DMS153 treated with DMSO at 0.1 percent for 48 hours (cell line): Measurements from ENCODE around the gene RELN.

Experiments used
- DNase-seq: peaks from one replicate; lab custom pipeline; 2025; ENCODE audit not compliant: unreplicated experiment; lab: John Stamatoyannopoulos, UW

Gene RELN

DNA sequence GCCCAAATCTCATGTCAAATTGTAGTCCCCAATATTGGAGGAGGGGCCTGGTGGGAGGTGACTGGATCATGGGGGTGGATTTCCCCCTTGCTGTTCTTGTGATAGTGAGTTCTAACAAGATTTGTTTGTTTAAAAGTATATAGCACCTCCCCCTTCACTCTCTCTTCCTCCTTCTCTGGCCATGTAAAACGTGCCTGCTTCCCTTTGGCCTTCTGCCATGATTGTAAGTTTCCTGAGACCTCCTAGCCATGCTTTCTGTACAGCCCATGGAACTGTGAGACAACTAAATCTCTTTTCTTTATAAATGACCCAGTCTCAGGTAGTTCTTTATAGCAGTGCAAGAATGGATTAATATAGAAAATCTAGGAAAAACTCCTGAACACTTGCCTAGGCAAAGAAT is 341.3 kb downstream of the RELN start:
- no peak for DNase-seq

DNA sequence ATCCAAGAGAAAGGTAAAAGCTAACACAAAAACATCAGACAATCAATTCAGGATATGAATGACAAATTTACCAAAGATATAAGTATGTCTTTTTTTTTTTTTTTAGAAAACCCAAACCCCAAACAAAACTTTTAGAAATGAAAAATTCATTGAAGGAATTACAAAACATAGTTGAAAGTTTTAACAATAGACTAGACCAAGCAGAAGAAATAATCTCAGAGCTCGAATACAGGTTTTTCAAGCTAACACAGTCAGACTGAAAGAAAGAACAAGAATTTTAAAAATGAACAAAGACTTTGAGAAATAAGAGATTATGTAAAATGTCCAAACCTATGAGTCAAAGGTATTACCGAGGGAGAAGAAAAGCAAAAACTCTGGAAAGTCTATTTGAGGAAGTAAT is 345.1 kb downstream of the RELN start:
- no peak for DNase-seq

DNA sequence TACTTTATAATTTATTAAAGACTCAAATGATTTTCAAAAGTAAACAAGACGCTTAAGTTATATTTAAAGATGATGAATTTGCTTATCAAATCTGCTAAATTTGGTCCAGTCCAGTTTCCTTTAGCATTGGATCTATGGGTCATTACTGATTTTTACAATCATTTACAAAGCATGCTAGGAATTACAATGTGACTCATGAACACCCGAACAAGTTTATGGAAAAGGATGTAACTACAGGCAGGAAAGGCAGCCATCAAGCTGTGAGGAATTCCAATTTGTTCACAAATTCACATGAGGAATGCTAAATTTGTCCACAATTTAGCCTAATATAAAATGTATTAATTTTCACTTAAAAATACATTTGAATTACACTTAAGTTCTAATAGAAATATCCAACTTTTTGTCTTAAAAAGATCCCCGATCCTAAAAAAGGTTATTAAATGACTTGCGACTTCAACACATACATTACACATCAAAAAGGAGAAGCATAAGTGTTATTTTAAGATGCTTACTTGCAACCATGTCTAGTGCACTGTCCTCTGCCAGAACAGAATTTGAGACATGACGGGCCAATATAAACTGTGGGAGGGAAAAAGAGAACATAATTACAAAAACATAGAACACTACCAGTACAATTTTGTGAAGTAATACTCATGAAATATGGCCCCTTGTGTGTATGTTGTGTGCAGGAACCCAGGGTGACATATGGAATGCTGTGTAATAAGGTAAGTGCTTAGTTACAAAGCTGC is 349.3 kb downstream of the RELN start:
- DNase-seq = no peak

DNA sequence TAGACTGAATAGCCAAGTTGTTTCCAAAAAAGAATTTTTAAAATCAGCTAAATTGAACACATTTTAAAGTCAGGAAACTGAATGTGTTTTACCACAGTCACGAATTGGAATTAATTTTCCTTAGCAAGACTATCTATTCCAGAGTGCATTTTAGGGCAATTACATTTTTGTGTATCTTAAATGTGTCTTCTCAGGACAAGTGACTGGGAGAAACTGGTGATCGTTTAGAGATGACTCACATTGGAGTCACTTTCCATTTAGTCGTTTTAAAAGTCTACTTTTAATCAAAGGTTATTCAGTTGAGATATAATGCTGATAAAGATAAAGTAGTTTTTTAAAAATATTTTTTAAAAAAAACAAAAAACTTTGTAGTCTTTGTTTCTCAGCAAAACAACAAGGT is 351.7 kb downstream of the RELN start:
- DNase-seq = no peak

DNA sequence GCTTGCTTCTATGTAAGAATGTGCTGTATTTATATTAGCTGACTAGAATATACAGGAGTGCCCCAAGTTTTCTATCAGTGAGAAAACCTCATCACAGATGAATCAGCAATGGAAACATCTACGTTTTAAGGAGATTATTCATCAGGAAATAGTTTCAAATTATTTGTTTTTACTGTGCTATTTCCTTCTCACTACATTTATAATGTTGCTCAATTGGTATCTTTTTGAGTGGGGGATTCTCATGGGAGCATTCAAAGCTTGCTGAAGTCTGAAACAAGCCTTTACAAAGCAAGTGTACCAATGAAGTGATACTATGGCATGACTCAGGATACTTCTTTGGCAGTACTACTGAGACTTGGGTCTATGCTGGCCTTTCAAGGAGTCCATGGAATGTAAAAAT is 352.4 kb downstream of the RELN start:
- no peak for DNase-seq

DNA sequence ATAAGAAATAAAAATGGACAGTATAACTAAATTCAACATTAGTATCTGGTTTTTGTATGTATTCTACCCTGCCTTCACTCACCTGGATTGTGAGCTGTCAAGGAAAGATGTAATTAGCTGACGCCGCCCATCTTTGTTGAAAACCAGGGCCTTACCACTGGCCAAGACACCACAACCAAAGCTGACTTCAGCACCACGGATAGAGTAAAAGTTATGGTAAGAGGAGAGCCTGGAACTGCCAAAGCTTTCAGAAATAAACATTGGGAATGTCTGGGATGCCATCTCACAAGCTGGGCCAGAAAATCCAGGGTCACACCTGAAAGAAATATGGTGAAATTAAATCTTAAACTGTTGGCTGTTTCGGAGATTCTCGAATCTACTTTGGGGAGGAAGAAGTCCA is 353.3 kb downstream of the RELN start:
- DNase-seq = no peak

DNA sequence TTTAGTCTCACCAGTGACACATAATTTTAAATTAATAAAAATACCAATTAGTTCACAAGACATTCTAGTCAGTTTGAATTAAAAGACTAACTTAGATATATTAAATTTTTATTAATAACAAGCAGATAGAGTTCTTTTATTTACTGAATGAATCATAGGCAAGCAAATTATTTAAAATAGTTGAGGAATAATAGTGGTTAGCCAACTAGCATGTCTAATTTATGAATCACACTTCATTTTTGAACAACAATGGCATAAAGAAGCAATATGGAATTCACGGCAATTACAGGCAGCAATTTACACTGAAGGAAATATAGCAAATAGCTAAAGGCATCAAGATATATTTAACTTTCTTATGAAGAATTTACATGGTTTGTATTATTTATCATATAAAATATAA is 356.5 kb downstream of the RELN start:
- no peak for DNase-seq

DNA sequence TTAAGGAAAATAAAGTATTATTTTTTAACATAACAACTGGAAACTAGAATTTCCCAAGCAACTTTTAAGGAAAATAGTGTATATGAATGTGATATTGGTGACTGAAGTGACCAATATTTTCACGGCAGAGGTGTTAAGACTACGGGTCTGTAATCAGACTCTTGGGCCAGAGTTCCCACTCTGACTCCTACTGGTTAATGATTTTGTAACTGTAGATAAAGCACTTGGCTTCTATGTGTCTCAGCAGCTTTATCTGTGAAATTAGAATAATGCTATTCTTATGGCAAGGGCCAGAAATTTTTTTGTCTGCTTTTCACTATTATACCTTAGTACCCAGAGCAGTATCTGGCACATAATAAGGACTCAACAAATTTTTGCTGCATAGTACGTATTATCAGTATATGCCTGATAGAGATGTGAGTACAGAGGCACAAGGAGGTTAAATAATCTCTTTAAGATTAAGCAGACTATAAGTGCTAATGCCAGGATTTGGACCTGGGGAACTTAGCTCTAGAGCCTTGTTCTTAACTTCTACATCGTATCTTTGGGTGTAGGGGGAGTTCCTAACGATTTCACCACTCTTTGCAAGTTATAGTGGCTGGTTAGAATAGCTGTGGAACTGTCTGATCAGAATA is 357.3 kb downstream of the RELN start:
- no peak for DNase-seq

DNA sequence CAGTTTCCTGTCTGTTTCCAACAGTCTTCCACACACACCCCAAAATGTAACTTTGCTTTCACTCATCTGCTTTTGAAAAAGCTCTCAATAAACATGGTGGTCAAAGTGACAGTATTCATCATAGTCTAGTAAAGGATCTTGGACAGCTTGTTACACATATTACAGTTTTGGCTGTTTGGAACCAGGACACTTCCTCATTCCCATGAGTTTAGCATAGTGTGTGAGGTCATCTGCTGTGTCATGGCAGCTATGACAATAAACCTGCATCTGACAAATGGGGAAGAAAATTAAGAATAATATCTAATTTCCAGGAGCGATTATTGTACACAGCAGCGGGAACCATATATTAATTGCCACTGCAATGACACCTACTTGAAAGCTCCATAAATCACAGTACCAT is 359.1 kb downstream of the RELN start:
- no peak for DNase-seq

DNA sequence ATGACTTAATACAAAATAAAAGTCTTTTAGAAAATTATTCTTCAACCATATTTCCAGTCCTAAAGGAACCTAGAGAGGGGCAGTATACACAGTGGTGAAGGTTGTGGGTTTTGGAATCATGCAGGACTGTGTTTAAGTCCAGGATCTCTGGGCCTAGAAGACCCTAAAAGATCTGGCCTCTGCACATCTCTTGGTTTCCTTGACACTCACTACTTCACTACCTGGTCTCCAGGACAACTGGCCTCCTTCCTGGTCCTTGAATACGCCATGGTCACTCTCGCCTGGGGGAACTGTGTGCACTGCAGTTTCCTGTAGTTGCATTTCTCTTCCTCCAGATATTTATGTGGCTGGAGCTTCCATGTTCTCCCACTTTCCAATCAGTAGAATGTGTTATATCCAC is 360.7 kb downstream of the RELN start:
- no peak for DNase-seq

DNA sequence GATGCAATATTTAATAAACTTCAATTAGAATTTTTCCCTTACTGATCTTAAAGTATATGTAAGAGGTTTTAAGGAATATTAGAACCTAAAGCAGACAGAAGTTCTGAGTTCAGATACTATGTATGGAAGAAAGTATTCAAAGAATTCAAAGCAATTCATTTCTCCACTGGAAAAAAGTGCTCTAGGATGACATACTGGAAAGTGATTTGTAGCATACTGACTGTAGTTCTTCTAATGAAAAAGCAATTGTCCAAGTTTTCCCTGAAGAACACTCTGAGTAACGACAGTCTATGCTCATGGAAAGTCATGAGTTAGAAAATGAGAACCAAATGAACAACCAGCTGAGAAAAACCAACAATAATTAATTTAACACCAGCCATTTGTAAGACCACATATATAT is 362.7 kb downstream of the RELN start:
- DNase-seq = no peak

DNA sequence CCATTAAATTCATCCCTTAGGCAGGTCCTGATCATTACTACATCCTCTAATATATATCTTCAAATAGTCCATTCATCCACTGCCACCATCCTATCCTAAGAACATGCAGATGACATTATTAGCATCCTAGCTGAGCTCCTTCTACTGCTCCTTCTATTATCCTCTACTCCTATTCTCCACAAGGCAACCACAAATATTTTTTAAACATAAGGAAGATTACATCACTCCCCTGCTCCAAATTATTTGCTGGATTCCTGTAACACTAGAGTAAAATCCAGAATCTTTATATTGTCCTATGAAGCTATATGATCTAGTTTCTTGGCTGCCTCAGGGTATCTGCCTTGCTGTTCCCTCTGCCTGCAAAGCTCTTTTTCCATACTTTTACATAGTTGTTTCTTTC is 367.2 kb downstream of the RELN start:
- DNase-seq = no peak

DNA sequence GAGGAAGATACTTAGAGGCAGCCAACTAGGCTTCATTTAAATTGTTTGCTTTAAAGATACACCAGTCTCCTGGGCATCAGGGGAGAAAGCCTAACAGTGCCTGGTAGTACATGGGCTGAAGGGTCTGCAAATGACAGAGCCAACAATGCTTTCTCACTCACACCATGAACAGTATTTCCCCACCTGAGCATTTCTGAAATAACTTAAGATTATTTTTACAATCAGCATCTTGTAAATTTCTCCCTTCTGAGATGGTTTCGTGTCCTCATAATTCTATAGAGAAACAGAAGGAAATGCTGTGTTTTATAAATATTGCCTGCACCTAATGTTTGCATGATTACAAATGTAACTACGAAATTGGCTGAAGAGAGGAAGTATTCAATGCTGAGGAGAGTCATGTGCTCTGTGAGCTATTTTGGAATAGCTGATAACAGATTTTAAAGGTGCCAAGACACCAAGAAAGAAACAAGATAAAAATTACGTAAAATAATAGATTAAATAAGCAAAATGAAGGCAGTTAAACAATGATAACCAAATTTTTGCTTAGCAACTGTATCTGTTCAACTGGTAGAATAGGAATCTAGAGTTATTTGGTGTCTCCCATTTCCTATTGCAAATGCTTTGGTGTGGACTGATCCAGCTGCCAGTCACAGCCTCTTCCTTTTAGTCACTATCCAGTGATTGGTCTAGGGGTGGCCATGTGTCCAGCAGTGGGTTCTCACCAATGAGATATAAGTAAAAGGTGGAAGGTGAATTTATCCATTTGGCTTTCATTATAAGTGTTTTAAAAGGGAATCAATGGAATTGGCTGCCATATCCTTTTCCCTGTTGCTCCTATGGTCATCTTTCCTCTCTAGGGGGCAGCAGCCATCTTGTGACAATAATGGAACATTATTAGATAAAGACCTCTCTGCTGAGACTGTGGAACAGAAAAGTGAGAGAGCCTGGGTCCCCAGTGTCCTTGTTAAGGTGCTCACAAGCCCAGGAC is 375.5 kb downstream of the RELN start:
- DNase-seq = no peak

DNA sequence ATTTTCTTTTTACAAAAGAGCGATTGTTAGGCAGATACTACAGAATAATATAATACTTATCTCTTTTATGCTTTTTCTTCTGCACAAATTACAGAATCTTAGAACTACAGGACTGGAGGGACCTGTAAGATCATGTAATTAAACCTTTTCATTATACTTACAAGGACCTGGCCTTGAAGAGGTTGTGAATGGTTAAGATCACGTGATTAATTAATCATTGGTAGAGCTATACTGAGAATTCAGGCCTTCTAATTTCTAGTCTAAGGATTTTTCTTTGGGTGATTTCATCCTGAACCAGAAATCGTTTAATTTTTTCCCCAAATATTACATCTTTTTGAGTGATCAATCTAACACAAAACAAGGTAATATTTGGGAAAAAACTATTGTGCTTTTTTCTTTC is 379.7 kb downstream of the RELN start:
- no peak for DNase-seq

DNA sequence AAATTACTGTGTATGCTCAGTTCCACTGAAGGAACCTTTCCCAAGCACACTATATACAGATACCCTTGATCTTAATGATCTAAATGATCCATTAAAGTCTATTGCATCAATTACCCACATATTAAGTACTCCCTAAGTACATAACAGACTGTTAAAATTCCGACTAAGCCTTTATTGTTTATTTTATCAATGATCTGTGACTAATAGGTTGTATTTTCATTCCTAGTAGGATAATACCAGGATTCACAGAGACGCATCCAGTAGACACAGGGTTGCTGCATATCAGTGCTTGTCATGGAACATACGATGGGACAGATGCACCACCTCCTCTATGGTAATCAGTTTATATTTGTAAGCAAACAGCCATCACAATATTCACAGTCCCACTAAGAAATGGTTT is 383.8 kb downstream of the RELN start:
- DNase-seq = no peak

DNA sequence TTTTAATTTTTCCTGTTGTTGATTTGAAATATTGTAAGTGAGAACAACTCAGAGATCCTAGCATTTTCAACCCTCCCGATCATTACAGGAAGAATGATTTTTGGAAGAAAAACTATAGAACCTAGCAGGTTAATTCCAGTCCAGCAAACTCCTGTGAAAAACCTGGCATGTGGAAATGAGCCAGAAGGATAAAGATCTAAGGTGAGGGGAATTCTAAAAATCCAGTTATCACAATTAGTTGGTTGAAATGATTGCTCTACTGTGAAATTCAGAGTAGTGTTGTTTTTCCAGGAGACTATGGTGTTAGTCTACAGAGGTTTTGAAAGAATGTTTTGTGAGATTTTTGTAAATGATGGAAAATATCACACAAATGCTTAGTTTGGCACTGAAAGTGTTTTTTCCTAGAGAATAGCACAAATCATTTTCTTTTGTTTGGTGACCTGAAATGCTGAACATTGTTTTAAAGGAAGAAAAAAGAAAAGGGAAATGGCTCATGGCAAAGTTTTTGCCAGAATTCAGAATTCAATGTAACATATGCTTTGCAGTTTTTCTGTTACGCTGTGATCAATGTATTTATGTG is 391.0 kb downstream of the RELN start:
- no peak for DNase-seq

DNA sequence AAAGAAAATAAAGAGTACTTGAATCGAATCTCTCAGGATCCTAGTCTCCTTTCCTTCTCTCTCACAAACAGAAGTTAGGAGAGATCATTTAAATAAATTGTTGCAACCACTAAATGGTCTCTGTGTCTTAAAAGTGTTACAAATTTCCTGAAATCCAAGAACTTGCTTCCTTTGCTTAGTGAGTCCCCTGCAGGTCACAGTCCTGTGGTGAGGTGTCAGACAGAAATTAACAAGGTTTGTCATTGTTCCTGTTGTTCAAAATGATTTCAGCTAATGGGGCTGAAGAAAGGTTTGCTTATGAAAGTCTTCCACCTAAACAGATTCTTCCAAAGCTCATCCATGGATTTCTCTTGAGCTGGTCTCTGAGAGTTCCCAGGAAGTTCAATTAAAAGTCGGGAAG is 391.9 kb downstream of the RELN start:
- DNase-seq = no peak

DNA sequence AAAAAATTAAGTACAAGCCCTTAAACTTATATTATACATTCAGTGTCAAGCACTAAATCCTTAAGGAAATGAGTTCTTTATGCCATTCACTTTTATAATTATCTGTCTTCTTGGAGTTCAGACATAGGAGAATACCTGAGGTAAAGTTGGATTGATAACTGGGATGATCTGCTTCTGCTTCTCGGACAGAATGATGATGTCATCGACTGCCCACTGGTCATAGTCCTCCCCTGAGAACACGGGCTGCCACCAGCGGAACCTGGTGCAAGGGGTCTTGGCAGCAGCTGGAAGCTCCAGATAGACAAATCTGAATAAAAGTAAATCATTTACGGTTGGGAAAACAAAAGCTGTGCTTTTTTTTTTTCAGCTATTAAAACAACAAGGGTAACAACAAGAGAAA is 395.3 kb downstream of the RELN start:
- DNase-seq = no peak

DNA sequence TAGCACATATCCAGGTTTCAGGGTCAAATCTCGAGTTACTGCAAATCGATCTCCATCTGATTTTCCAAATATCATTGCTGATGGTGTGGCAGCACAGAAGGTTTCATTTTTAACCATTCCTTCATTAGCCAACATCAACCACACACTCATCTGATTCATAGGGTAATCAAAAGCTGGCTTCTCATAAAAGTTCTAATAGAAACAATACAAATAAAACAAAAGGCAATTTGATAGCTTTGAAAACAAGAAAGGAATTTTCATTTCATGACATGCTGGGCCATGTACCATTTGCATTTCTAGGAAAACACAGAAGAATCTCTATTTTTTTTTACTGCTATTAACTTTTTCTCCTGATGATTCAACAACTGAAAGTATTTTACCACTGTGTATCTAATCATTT is 395.8 kb downstream of the RELN start:
- no peak for DNase-seq

DNA sequence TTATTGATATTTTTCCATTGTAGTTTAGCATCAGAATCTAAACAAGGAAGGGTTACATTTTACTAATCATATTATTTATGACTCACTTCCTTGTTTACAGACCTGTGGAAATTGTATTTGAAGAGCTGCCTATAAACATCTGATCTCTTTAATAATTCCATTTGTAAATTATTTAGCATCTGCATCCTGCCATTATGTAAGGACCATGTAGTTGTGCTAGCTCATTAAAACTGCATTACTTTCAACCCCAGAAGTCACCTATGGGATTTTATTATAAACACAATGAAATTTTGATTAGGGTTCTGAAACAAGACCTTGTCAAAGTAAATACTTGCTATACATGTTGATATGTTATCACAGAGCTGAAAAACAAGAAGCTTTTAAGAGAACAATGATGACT is 396.6 kb downstream of the RELN start:
- DNase-seq = no peak

DNA sequence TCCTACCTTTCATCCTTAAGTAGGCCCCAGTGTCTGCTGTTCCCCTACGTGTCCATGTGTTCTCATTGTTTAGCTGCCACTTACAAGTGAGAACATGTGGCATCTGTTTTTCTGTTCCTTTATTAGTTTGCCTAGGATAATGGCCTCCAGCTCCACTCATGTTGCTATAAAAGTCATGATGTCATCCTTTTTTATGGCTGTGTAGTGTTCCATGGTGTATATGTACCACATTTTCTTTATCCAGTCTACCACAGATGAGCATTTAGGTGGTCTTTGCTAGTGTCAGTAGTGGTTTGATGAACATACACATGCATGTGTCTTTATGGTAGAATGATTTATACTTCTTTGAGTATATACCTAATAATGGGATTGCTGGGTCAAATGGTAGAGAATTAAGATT is 397.3 kb downstream of the RELN start:
- DNase-seq = no peak

DNA sequence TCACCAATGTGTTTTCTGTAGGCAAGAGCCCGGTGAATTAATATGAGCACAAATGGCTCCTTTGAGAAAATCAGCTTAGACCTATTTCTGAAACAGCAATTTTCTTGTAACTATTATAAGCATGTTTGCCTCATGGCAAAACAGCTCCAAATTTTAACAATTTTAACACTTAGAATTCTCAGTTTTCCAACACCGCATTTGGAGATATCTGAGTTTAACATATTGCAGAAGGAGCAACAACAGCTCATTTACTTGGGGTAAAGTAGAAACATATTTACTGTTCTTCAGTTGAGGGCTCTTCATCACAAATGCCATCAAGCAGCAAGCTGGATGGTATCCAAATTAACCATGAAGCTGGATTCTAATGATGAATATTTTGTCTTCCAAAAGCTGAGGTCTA is 409.4 kb downstream of the RELN start:
- no peak for DNase-seq
